H1 (cell line): Measurements from ENCODE around the gene AGFG2. TPM values are rescaled to one million over a fixed set of nuclear protein-coding genes. Genes with fewer than 3 reads are reported as not detected.

Source experiments
- CTCF ChIA-PET: fragments of 300-600 bp; sonication (Branson Sonifier 250); formaldehyde crosslinking; loops from one replicate; lab custom pipeline; 2021; ENCODE audit not compliant: partially characterized antibody; lab: Charles Lee
- POLR2A ChIA-PET: fragments of 300-600 bp; sonication (Branson Sonifier 250); formaldehyde crosslinking; loops from one replicate; lab custom pipeline; 2021; ENCODE audit warnings: inconsistent platforms; ENCODE audit not compliant: partially characterized antibody; lab: Charles Lee
- DNase-seq, 2 experiments: peaks; one replicate each; pipeline versions ENCODE4 v3.0.0 to v3.0.0-alpha.2; 2010 to 2022; ENCODE audit warnings: low spot score in 2 of 2, low read depth in 1 of 2, mixed read lengths in 1 of 2
- FAIRE-seq: peaks from 2 replicates; lab custom pipeline; 2011; peaks lifted over from hg19 to GRCh38; lab: Jason Lieb, UNC
- H2AFZ ChIP-seq: 2 replicates; pipeline ENCODE4 v1.8.1; 2012; ENCODE audit warnings: low read length, inconsistent platforms
- H2AK5ac ChIP-seq: 2 replicates; pipeline ENCODE4 v1.6.1; 2013; ENCODE audit warnings: low read depth, low read length
- H2BK120ac ChIP-seq: replicated peaks from 2 replicates; pipeline ENCODE3; 2013; ENCODE audit warnings: low read depth, low read length, inconsistent platforms
- H2BK12ac ChIP-seq: 2 replicates; pipeline ENCODE4 v1.6.1; 2013; ENCODE audit warnings: low read depth, low read length
- H2BK15ac ChIP-seq: 2 replicates; pipeline ENCODE4 v1.6.1; 2013; ENCODE audit warnings: low read length
- H2BK20ac ChIP-seq: 2 replicates; pipeline ENCODE4 v1.6.1; 2013; ENCODE audit warnings: low read length
- H2BK5ac ChIP-seq: 2 replicates; pipeline ENCODE4 v1.6.1; 2013; ENCODE audit warnings: low read depth, low read length
- H3K14ac ChIP-seq: 2 replicates; pipeline ENCODE4 v1.6.1; 2013; ENCODE audit warnings: inconsistent platforms; ENCODE audit not compliant: insufficient read length
- H3K18ac ChIP-seq: 2 replicates; pipeline ENCODE4 v1.6.1; 2013; ENCODE audit warnings: low read length; ENCODE audit errors: extremely low read depth
- H3K23ac ChIP-seq: 2 replicates; pipeline ENCODE4 v1.6.1; 2013; ENCODE audit warnings: inconsistent platforms; ENCODE audit not compliant: insufficient read length
- H3K23me2 ChIP-seq: 2 replicates; pipeline ENCODE4 v1.6.1; 2013; ENCODE audit warnings: low read depth, low read length
- H3K27ac ChIP-seq: 2 replicates; pipeline ENCODE4 v1.6.1; 2011; ENCODE audit warnings: low read depth, low read length, inconsistent platforms
- H3K27me3 ChIP-seq, 4 experiments: replicated peaks in 1 of 4; 1 replicate in 1 of 4; 2 replicates in 3 of 4; pipeline versions ENCODE4 v1.6.1 to v1.8.1; 2011 to 2013; ENCODE audit warnings: low read length in 3 of 4, mild to moderate bottlenecking in 3 of 4, inconsistent platforms in 2 of 4, mixed read lengths in 2 of 4, moderate library complexity in 1 of 4; ENCODE audit not compliant: control insufficient read depth in 3 of 4, insufficient read depth in 3 of 4; ENCODE audit errors: extremely low read depth in 1 of 4
- H3K36me3 ChIP-seq, 4 experiments: 2 replicates each; pipeline versions ENCODE4 v1.6.1 to v1.8.1; 2011 to 2013; ENCODE audit warnings: mild to moderate bottlenecking in 4 of 4, low read length in 3 of 4, moderate library complexity in 2 of 4, control low read depth in 1 of 4, inconsistent platforms in 1 of 4; ENCODE audit not compliant: insufficient read depth in 4 of 4, control insufficient read depth in 2 of 4
- H3K4ac ChIP-seq: replicated peaks from 2 replicates; pipeline ENCODE3; 2013; ENCODE audit warnings: low read length, low read depth, mixed read lengths, inconsistent platforms; ENCODE audit not compliant: insufficient read length
- H3K4me1 ChIP-seq, 4 experiments: replicated peaks in 1 of 4; 1 replicate in 1 of 4; 2 replicates in 3 of 4; pipeline versions ENCODE4 v1.6.1 to v1.8.1; 2011 to 2013; ENCODE audit warnings: low read length in 3 of 4, inconsistent platforms in 2 of 4, mixed read lengths in 1 of 4; ENCODE audit not compliant: insufficient read depth in 4 of 4, control insufficient read depth in 3 of 4
- H3K4me2 ChIP-seq, 2 experiments: 2 replicates each; pipeline versions ENCODE4 v1.6.1 to v1.8.1; 2011 to 2013; ENCODE audit warnings: low read depth in 2 of 2, low read length in 2 of 2, control low read depth in 1 of 2, inconsistent platforms in 1 of 2, mild to moderate bottlenecking in 1 of 2; ENCODE audit not compliant: insufficient read depth in 1 of 2
- H3K4me3 ChIP-seq, 4 experiments: fragments of 200-600, 300-600 bp in 1 of 4; sonication (generic), shearing (Covaris generic), sonication (Bioruptor Twin) in 1 of 4; 2 replicates each; pipeline versions ENCODE4 v1.5.1 to v1.8.1; 2011 to 2016; ENCODE audit warnings: low read length in 4 of 4, low read depth in 3 of 4, control low read depth in 2 of 4, inconsistent platforms in 2 of 4, mild to moderate bottlenecking in 2 of 4, mixed read lengths in 1 of 4, moderate library complexity in 1 of 4; ENCODE audit not compliant: insufficient read depth in 2 of 4; ENCODE audit errors: extremely low read depth in 1 of 4
- H3K56ac ChIP-seq: replicated peaks from 2 replicates; pipeline ENCODE3; 2013; ENCODE audit warnings: low read depth, mild to moderate bottlenecking, mixed read lengths, low read length, inconsistent platforms; ENCODE audit not compliant: insufficient read length
- H3K79me1 ChIP-seq: 2 replicates; pipeline ENCODE4 v1.6.1; 2013; ENCODE audit warnings: low read depth, low read length, control low read depth
- H3K79me2 ChIP-seq, 2 experiments: 2 replicates each; pipeline versions ENCODE4 v1.6.1 to v1.8.1; 2012 to 2013; ENCODE audit warnings: low read length in 2 of 2, mild to moderate bottlenecking in 2 of 2, inconsistent platforms in 1 of 2; ENCODE audit not compliant: insufficient read depth in 2 of 2, control insufficient read depth in 1 of 2
- H3K9ac ChIP-seq, 4 experiments: replicated peaks in 1 of 4; 1 replicate in 1 of 4; 2 replicates in 3 of 4; pipeline versions ENCODE4 v1.6.1 to v1.8.1; 2011 to 2013; ENCODE audit warnings: low read depth in 3 of 4, low read length in 3 of 4, control low read depth in 2 of 4, mild to moderate bottlenecking in 2 of 4, moderate library complexity in 2 of 4, inconsistent platforms in 1 of 4; ENCODE audit errors: extremely low read depth in 1 of 4
- H3K9me3 ChIP-seq, 2 experiments: 2 replicates each; pipeline versions ENCODE4 v1.6.1 to v1.8.1; 2012 to 2013; ENCODE audit warnings: mild to moderate bottlenecking in 2 of 2, moderate library complexity in 2 of 2, control low read depth in 1 of 2, inconsistent platforms in 1 of 2, low read depth in 1 of 2, low read length in 1 of 2, mixed read lengths in 1 of 2; ENCODE audit not compliant: insufficient read depth in 2 of 2
- H4K20me1 ChIP-seq, 2 experiments: replicated peaks in 1 of 2; 2 replicates each; pipeline versions ENCODE3 to v1.8.1; 2011 to 2013; ENCODE audit warnings: inconsistent platforms in 2 of 2, low read length in 2 of 2, mild to moderate bottlenecking in 1 of 2; ENCODE audit not compliant: insufficient read depth in 2 of 2, control insufficient read depth in 1 of 2
- H4K5ac ChIP-seq: 2 replicates; pipeline ENCODE4 v1.6.1; 2013; ENCODE audit warnings: low read length, low read depth, mixed read lengths, inconsistent platforms; ENCODE audit not compliant: insufficient read length
- H4K8ac ChIP-seq: 2 replicates; pipeline ENCODE4 v1.8.0; 2013; ENCODE audit warnings: mild to moderate bottlenecking, moderate library complexity, low read length, inconsistent platforms; ENCODE audit not compliant: insufficient read depth; ENCODE audit errors: extremely low read depth
- H4K91ac ChIP-seq: replicated peaks from 2 replicates; pipeline ENCODE3; 2013; ENCODE audit warnings: low read length, mixed read lengths, inconsistent platforms; ENCODE audit not compliant: insufficient read length
- ATF3 ChIP-seq: IDR thresholded peaks from 2 replicates; pipeline ENCODE4 v1.6.1; 2011; ENCODE audit warnings: low read depth, mild to moderate bottlenecking, low read length; ENCODE audit not compliant: insufficient read depth
- HDAC2 ChIP-seq, 2 experiments: fragments of 300-600 bp in 1 of 2; sonication (generic) in 1 of 2; IDR thresholded peaks; 2 replicates each; pipeline ENCODE4 v1.6.1; 2011 to 2012; ENCODE audit warnings: low read depth in 2 of 2, low read length in 2 of 2, mild to moderate bottlenecking in 2 of 2, moderate library complexity in 2 of 2, borderline replicate concordance in 1 of 2, inconsistent platforms in 1 of 2
- JUN ChIP-seq: IDR thresholded peaks from 2 replicates; pipeline ENCODE4 v1.6.1; 2011; ENCODE audit warnings: low read depth, mild to moderate bottlenecking, improper control_type of control experiment, low read length
- KDM1A ChIP-seq: fragments of 200-600, 300-600 bp; sonication (generic); IDR thresholded peaks from 2 replicates; pipeline ENCODE4 v1.7.1; 2016; ENCODE audit warnings: mild to moderate bottlenecking, low read length, borderline replicate concordance
- MAFK ChIP-seq: IDR thresholded peaks from 2 replicates; pipeline ENCODE4 v1.6.1; 2012; ENCODE audit warnings: low read depth, mild to moderate bottlenecking, improper control_type of control experiment, low read length
- SUZ12 ChIP-seq: fragments of 200-600 bp; sonication (generic); IDR thresholded peaks from 2 replicates; pipeline ENCODE4 v1.6.1; 2012; ENCODE audit warnings: mild to moderate bottlenecking, inconsistent platforms, low read length, moderate library complexity, mixed read lengths
- ZNF274 ChIP-seq: IDR thresholded peaks from 2 replicates; pipeline ENCODE4 v1.7.0; 2012; ENCODE audit warnings: low read length, borderline replicate concordance; ENCODE audit errors: extremely low read depth
- WGBS, 2 experiments: shearing (Covaris generic) in 1 of 2; methylation state at CpG; one replicate each; pipeline versions ENCODE4 v1.1.6 to v1.1.7; 2013 to 2015; ENCODE audit warnings: low lambda C conversion rate in 2 of 2, mixed read lengths in 2 of 2, inconsistent platforms in 1 of 2, low coverage in 1 of 2, missing lambda C conversion rate in 1 of 2; ENCODE audit not compliant: insufficient replicate concordance in 2 of 2, insufficient coverage in 1 of 2, insufficient read length in 1 of 2; ENCODE audit errors: extremely low coverage in 1 of 2, missing lambda C conversion rate in 1 of 2; 5-methylcytosine and 5-hydroxymethylcytosine counted together
- polyA plus RNA-seq, 7 experiments: library from polyadenylated mRNA; depleted of rRNA in 3 of 7; stranded (reverse) in 5 of 7; unstranded in 2 of 7; fragments of >200 nt in 5 of 7; fragments of 200-250 nt in 2 of 7; gene quantifications; 1 replicate in 5 of 7; 2 replicates in 1 of 7; 4 replicates in 1 of 7; pipeline versions ENCODE4 v1.2.1 to v1.2.3, GENCODE V29; 2011 to 2013; ENCODE audit warnings: missing spikeins in 2 of 7, mixed read lengths in 2 of 7
- total RNA-seq: library from RNA; stranded (reverse); fragmentation: NEBNext Ultra II Directional; extraction: Animal tissue kit (Norgen Biotek cat#: 25700); gene quantifications from 2 replicates; pipeline ENCODE4 v1.2.1, GENCODE V29; 2021

AGFG2 gene
- total and polyA plus RNA-seq, 2 of the 8 experiments (the other 6 are each of a cell fraction or from before 2014, with no cell fraction given) = 7.6 to 11.2 TPM

- no peaks in the 10 kb centered on the region; a peak in 1 of 7 replicates for H3K27me3 ChIP-seq
- ChIA-PET CTCF (interaction anchor here (1.3 to 1.9 kb wide), 3 partner anchors 10 to 55 kb away, joined by 4 to 8 read pairs (median 7); no protein-coding TSS in a partner anchor), POLR2A (interaction anchor here (0.7 to 1.5 kb wide), 4 partner anchors 11 to 75 kb away, joined by 3 to 4 read pairs (median 4); no protein-coding TSS in a partner anchor)
- no peak overlapping the region for H3K4ac ChIP-seq
- no peak overlapping the region for H2BK120ac ChIP-seq
- no peak overlapping the region for H2BK5ac ChIP-seq
- TF ChIP-seq HDAC2 (IDR thresholded peaks at IDR 0.05; ENCODE audit: borderline replicate concordance in 1 of 2, low read depth in 2 of 2, low read length in 2 of 2) (peak in 1 of 2 experiments; percentile 79; a peak in 1 of 4 replicates), MAFK (no peak), JUN (no peak), KDM1A (peak; percentile 92), ZNF274 (no peak), ATF3 (no peak), SUZ12 (no peak)
- no peak overlapping the region for H3K23ac ChIP-seq
- H3K14ac ChIP-seq = no peak overlapping the region
- no peak overlapping the region for H2BK20ac ChIP-seq
- H4K91ac ChIP-seq = no peak overlapping the region
- WGBS, 2 experiments = 92% methylated on average over 9 of the region's 9 CpGs; no CpG with 5 or more reads in 1 of the 2 experiments
- H2AK5ac ChIP-seq = no peak overlapping the region
- no peak overlapping the region for H2AFZ ChIP-seq
- no peak overlapping the region for H3K27ac ChIP-seq
- no peaks in the 10 kb centered on the region for H3K23me2 ChIP-seq
- H3K79me2 ChIP-seq = no peaks in the 10 kb centered on the region
- H4K20me1 ChIP-seq = no peaks in the 10 kb centered on the region
- FAIRE-seq (no peak), DNase-seq (no peak)
- no peak overlapping the region for H3K9ac ChIP-seq
- no peak overlapping the region for H3K4me2 ChIP-seq
- H4K5ac ChIP-seq = no peak overlapping the region
- H3K79me1 ChIP-seq = no peaks in the 10 kb centered on the region
- H3K56ac ChIP-seq = no peak overlapping the region
- no peak overlapping the region for H2BK12ac ChIP-seq
- H3K36me3 ChIP-seq = no peaks in the 10 kb centered on the region
- no peak overlapping the region for H3K4me3 ChIP-seq
- H2BK15ac ChIP-seq = no peak overlapping the region
- no peak overlapping the region for H4K8ac ChIP-seq
- H3K18ac ChIP-seq = no peak overlapping the region; the same call in 1 of the 2 replicates
- H3K4me1 ChIP-seq = no peaks in the 10 kb centered on the region
- no peaks in the 10 kb centered on the region for H3K9me3 ChIP-seq
These were observed 34.0 kb upstream of the AGFG2 start for GRCh38 chr7:100504887-100505611.
